Measurements from ENCODE around the gene DAAM1. TPM values are rescaled to one million over a fixed set of nuclear protein-coding genes. Genes with fewer than 3 reads are reported as not detected.

Gene DAAM1
- total RNA-seq, 1 experiment from 2014 or later = 35.3 TPM

- no peaks in the 10 kb centered on the region for H3K9me3 Mint-ChIP-seq (ENCODE audit: unreplicated experiment)
- H3K4me3 Mint-ChIP-seq (ENCODE audit: unreplicated experiment) = no peak overlapping the region
- no peaks in the 10 kb centered on the region for H3K4me1 ChIP-seq
- intact Hi-C loops (cut with micrococcal nuclease; ENCODE audit: unreplicated experiment) = no loop called here
- no TSS peak for BruUV-seq (replicated peaks)
- ChIA-PET CTCF (no interaction called here), POLR2A (no interaction called here)
- no peak for TF ChIP-seq CTCF (IDR thresholded peaks at IDR 0.05; ENCODE audit: insufficient read depth in 1 of 2, low read depth in 1 of 2, low read length in 1 of 2, severe bottlenecking in 1 of 2, unreplicated experiment in 1 of 2)
- H3K4me1 Mint-ChIP-seq (ENCODE audit: low read depth, unreplicated experiment) = no peaks in the 10 kb centered on the region
- H3K36me3 Mint-ChIP-seq (ENCODE audit: insufficient read depth, unreplicated experiment) = no peaks in the 10 kb centered on the region
- no peak overlapping the region for H3K4me3 ChIP-seq (ENCODE audit: low read depth, low read length)
- no peak for DNase-seq
- H3K36me3 ChIP-seq (ENCODE audit: control insufficient read depth, insufficient read depth, low read length) = no peaks in the 10 kb centered on the region
- no peaks in the 10 kb centered on the region for H3K27me3 Mint-ChIP-seq (ENCODE audit: insufficient read depth, unreplicated experiment)
- no peaks in the 10 kb centered on the region for H3K27me3 ChIP-seq (replicated peaks; ENCODE audit: control insufficient read depth, insufficient read depth, low read length)
- H3K9me3 ChIP-seq = no peaks in the 10 kb centered on the region
- H3K27ac Mint-ChIP-seq (ENCODE audit: unreplicated experiment) = no peak overlapping the region
Measured at GRCh38 chr14:59150990-59151389, 37.5 kb upstream of the DAAM1 start.

GRCh38 chr14:59154373-59154772 is 34.1 kb upstream of the DAAM1 start:
- ChIA-PET CTCF (no interaction called here), POLR2A (no interaction called here)
- H3K36me3 Mint-ChIP-seq (ENCODE audit: insufficient read depth, unreplicated experiment) = no peaks in the 10 kb centered on the region
- Histone ChIP-seq H3K4me3 (ENCODE audit: low read depth, low read length) (no peak overlapping the region), H3K27me3 (replicated peaks; ENCODE audit: control insufficient read depth, insufficient read depth, low read length) (no peaks in the 10 kb centered on the region), H3K36me3 (ENCODE audit: control insufficient read depth, insufficient read depth, low read length) (no peaks in the 10 kb centered on the region), H3K9me3 (no peaks in the 10 kb centered on the region), H3K4me1 (no peaks in the 10 kb centered on the region)
- intact Hi-C loops (cut with micrococcal nuclease; ENCODE audit: unreplicated experiment) = no loop called here
- no peak overlapping the region for H3K27ac Mint-ChIP-seq (ENCODE audit: unreplicated experiment)
- no peak for TF ChIP-seq CTCF (IDR thresholded peaks at IDR 0.05; ENCODE audit: insufficient read depth in 1 of 2, low read depth in 1 of 2, low read length in 1 of 2, severe bottlenecking in 1 of 2, unreplicated experiment in 1 of 2)
- no peaks in the 10 kb centered on the region for H3K9me3 Mint-ChIP-seq (ENCODE audit: unreplicated experiment)
- no peaks in the 10 kb centered on the region for H3K4me1 Mint-ChIP-seq (ENCODE audit: low read depth, unreplicated experiment)
- H3K27me3 Mint-ChIP-seq (ENCODE audit: insufficient read depth, unreplicated experiment) = no peaks in the 10 kb centered on the region
- no TSS peak for BruUV-seq (replicated peaks)
- H3K4me3 Mint-ChIP-seq (ENCODE audit: unreplicated experiment) = no peak overlapping the region
- no peak for DNase-seq

- CTCF ChIA-PET = interaction anchor here (1.3 kb wide), 1 partner anchor 12 kb away, joined by 3 read pairs; no protein-coding TSS in a partner anchor
Measured at GRCh38 chr14:59155886-59156285, 32.6 kb upstream of the DAAM1 start.

More at GRCh38 chr14:59155886-59156285, 32.6 kb upstream of the DAAM1 start:
- H3K4me1 ChIP-seq = no peaks in the 10 kb centered on the region
- Mint-ChIP-seq H3K27me3 (ENCODE audit: insufficient read depth, unreplicated experiment) (no peaks in the 10 kb centered on the region), H3K4me1 (ENCODE audit: low read depth, unreplicated experiment) (no peaks in the 10 kb centered on the region), H3K9me3 (ENCODE audit: unreplicated experiment) (no peaks in the 10 kb centered on the region), H3K27ac (ENCODE audit: unreplicated experiment) (no peak overlapping the region), H3K36me3 (ENCODE audit: insufficient read depth, unreplicated experiment) (no peaks in the 10 kb centered on the region), H3K4me3 (ENCODE audit: unreplicated experiment) (no peak overlapping the region)
- intact Hi-C loops (cut with micrococcal nuclease; ENCODE audit: unreplicated experiment) = no loop called here
- no peaks in the 10 kb centered on the region for H3K27me3 ChIP-seq (replicated peaks; ENCODE audit: control insufficient read depth, insufficient read depth, low read length)
- BruUV-seq (replicated peaks) = no TSS peak
- H3K4me3 ChIP-seq (ENCODE audit: low read depth, low read length) = no peak overlapping the region
- H3K9me3 ChIP-seq = no peaks in the 10 kb centered on the region
- DNase-seq = no peak
- POLR2A ChIA-PET = no interaction called here
- H3K36me3 ChIP-seq (ENCODE audit: control insufficient read depth, insufficient read depth, low read length) = no peaks in the 10 kb centered on the region
- TF ChIP-seq CTCF (IDR thresholded peaks at IDR 0.05; ENCODE audit: insufficient read depth in 1 of 2, low read depth in 1 of 2, low read length in 1 of 2, severe bottlenecking in 1 of 2, unreplicated experiment in 1 of 2) = no peak
